ENCODE data around the gene HES1. TPM values are rescaled to one million over a fixed set of nuclear protein-coding genes. Genes with fewer than 3 reads are reported as not detected.

HES1 gene, protein sequence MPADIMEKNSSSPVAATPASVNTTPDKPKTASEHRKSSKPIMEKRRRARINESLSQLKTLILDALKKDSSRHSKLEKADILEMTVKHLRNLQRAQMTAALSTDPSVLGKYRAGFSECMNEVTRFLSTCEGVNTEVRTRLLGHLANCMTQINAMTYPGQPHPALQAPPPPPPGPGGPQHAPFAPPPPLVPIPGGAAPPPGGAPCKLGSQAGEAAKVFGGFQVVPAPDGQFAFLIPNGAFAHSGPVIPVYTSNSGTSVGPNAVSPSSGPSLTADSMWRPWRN
- 24.1 and 40.4 TPM in 2 replicates for total RNA-seq

DNA sequence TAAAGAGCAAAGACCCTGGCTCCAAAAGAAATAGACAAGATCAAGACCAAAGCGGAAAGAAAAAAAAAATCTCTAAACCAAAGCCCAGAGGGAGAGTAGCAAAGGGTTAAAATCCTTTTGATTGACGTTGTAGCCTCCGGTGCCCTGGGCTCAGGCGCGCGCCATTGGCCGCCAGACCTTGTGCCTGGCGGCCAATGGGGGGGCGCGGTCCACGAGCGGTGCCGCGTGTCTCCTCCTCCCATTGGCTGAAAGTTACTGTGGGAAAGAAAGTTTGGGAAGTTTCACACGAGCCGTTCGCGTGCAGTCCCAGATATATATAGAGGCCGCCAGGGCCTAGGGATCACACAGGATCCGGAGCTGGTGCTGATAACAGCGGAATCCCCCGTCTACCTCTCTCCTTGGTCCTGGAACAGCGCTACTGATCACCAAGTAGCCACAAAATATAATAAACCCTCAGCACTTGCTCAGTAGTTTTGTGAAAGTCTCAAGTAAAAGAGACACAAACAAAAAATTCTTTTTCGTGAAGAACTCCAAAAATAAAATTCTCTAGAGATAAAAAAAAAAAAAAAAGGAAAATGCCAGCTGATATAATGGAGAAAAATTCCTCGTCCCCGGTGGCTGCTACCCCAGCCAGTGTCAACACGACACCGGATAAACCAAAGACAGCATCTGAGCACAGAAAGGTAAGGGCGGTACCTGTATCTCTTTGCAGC lies at the start of gene HES1:
TSS of gene HES1 (plus strand) at position 343 of the 713 bp plus-strand sequence. CDS start at position 576, 233 bp downstream.

Other genes with a start within 250 kb of the HES1 start
- not detected in 2 replicates for gene CPN2, start 215.2 kb downstream of the HES1 start, total RNA-seq
- gene LRRC15, start 233.6 kb downstream of the HES1 start, total RNA-seq: 0.49 and 0.90 TPM in 2 replicates